ES-I3 (cell line): Measurements from ENCODE around the gene HBB.
"Not testable (repeated sequence)": the region's sequence is repeated elsewhere in the genome, so short reads cannot be mapped to it uniquely, and the experiment has no call there.

Experiments used
- H3K36me3 ChIP-seq: 2 replicates; pipeline ENCODE4 v1.6.1; 2013; ENCODE audit warnings: mild to moderate bottlenecking, low read length, control low read depth, moderate library complexity; ENCODE audit not compliant: insufficient read depth
- H3K4me1 ChIP-seq: 2 replicates; pipeline ENCODE4 v1.6.1; 2013; ENCODE audit warnings: mild to moderate bottlenecking, control low read depth, low read length; ENCODE audit not compliant: insufficient read depth
- H3K9ac ChIP-seq: 2 replicates; pipeline ENCODE4 v1.6.1; 2013; ENCODE audit warnings: low read depth, mild to moderate bottlenecking, low read length, moderate library complexity
- H3K9me3 ChIP-seq: 2 replicates; pipeline ENCODE4 v1.6.1; 2013; ENCODE audit warnings: mild to moderate bottlenecking, low read length, moderate library complexity; ENCODE audit not compliant: control insufficient read depth, insufficient read depth

Gene HBB

GRCh38 chr11:5226732-5227310 is at the start of gene HBB:
Gene HBB, minus strand, starts transcription at chr11:5227071. Its CDS starts 50 bp downstream, at chr11:5227021.
- H3K36me3 ChIP-seq, result no peaks in the 10 kb centered on the region
- H3K4me1 ChIP-seq, result no peaks in the 10 kb centered on the region
- H3K9ac ChIP-seq, result no peak within 1 kb of the TSS
- no peaks in the 10 kb centered on the region for H3K9me3 ChIP-seq

- H3K9ac ChIP-seq, result no peak overlapping the region
- H3K9me3 ChIP-seq, result no peaks in the 10 kb centered on the region
- peaks cover 5% of the 10 kb centered on the region; the same call in 1 of the 2 replicates for H3K4me1 ChIP-seq
- no peaks in the 10 kb centered on the region for H3K36me3 ChIP-seq
Measured at GRCh38 chr11:5275369-5276110, 48.7 kb upstream of the HBB start.

- H3K36me3 ChIP-seq, result no peaks in the 10 kb centered on the region
- H3K4me1 ChIP-seq, result peaks cover 5% of the 10 kb centered on the region; the same call in 1 of the 2 replicates
- H3K9ac ChIP-seq, result no peak overlapping the region
- no peaks in the 10 kb centered on the region for H3K9me3 ChIP-seq
Measured at GRCh38 chr11:5274395-5274794, 47.5 kb upstream of the HBB start.

- peaks cover 5% of the 10 kb centered on the region; the same call in 1 of the 2 replicates for H3K4me1 ChIP-seq
- H3K36me3 ChIP-seq, result no peaks in the 10 kb centered on the region
- H3K9me3 ChIP-seq, result no peaks in the 10 kb centered on the region
- H3K9ac ChIP-seq, result no peak overlapping the region
Measured at GRCh38 chr11:5272395-5273017, 45.6 kb upstream of the HBB start.

- no peak within 1 kb of the TSS for H3K9ac ChIP-seq
- H3K4me1 ChIP-seq, result peaks cover 5% of the 10 kb centered on the region; the same call in 1 of the 2 replicates
- no peaks in the 10 kb centered on the region for H3K9me3 ChIP-seq
- no peaks in the 10 kb centered on the region for H3K36me3 ChIP-seq
Measured at GRCh38 chr11:5269715-5270147, 42.9 kb upstream of the HBB start, which contains the start of gene HBE1. Gene HBE1, minus strand, starts transcription at chr11:5269945. Its CDS starts 55 bp downstream, at chr11:5269890.

GRCh38 chr11:5267033-5267563 is 40.2 kb upstream of the HBB start:
- Histone ChIP-seq H3K9ac (no peak overlapping the region), H3K9me3 (no peaks in the 10 kb centered on the region), H3K4me1 (no peaks in the 10 kb centered on the region), H3K36me3 (no peaks in the 10 kb centered on the region)

- Histone ChIP-seq H3K9ac (no peak overlapping the region), H3K4me1 (no peaks in the 10 kb centered on the region), H3K36me3 (no peaks in the 10 kb centered on the region), H3K9me3 (no peaks in the 10 kb centered on the region)
Measured at GRCh38 chr11:5266609-5267008, 39.7 kb upstream of the HBB start.

- Histone ChIP-seq H3K9ac (no peak overlapping the region), H3K4me1 (no peaks in the 10 kb centered on the region), H3K9me3 (no peaks in the 10 kb centered on the region), H3K36me3 (no peaks in the 10 kb centered on the region)
Measured at GRCh38 chr11:5265832-5266231, 39.0 kb upstream of the HBB start.

- H3K9ac ChIP-seq, result no peak overlapping the region
- no peaks in the 10 kb centered on the region for H3K9me3 ChIP-seq
- H3K36me3 ChIP-seq, result no peaks in the 10 kb centered on the region
- no peaks in the 10 kb centered on the region; the same call in 1 of the 2 replicates for H3K4me1 ChIP-seq
Measured at GRCh38 chr11:5258543-5259262, 31.8 kb upstream of the HBB start.

GRCh38 chr11:5257296-5257695 is 30.4 kb upstream of the HBB start:
- no peaks in the 10 kb centered on the region; the same call in 1 of the 2 replicates for H3K4me1 ChIP-seq
- no peaks in the 10 kb centered on the region for H3K9me3 ChIP-seq
- H3K9ac ChIP-seq, result no peak overlapping the region
- H3K36me3 ChIP-seq, result no peaks in the 10 kb centered on the region

- H3K36me3 ChIP-seq, H3K4me1 ChIP-seq, H3K9me3 ChIP-seq, H3K9ac ChIP-seq: not testable (repeated sequence)
Measured at GRCh38 chr11:5254646-5255413, 28.0 kb upstream of the HBB start, which contains the start of gene HBG2. Gene HBG2, minus strand, starts transcription at chr11:5254781. Its CDS starts 53 bp downstream, at chr11:5254728.

- not testable (repeated sequence) for H3K9me3 ChIP-seq, H3K9ac ChIP-seq, H3K4me1 ChIP-seq, H3K36me3 ChIP-seq
Measured at GRCh38 chr11:5254023-5254422, 27.2 kb upstream of the HBB start.

- H3K36me3 ChIP-seq, H3K9me3 ChIP-seq, H3K4me1 ChIP-seq, H3K9ac ChIP-seq: not testable (repeated sequence)
Measured at GRCh38 chr11:5253440-5253839, 26.6 kb upstream of the HBB start.
